GM18507 (cell line): ENCODE data around the gene CRYBB3.
"Not testable (repeated sequence)": the region's sequence is repeated elsewhere in the genome, so short reads cannot be mapped to it uniquely, and the experiment has no call there.

Experiments
- DNase-seq: peaks from one replicate; pipeline ENCODE4 v3.0.0; 2011; ENCODE audit warnings: low read depth; ENCODE audit not compliant: insufficient read length; ENCODE audit errors: extremely low spot score
- FAIRE-seq: peaks from 2 replicates; lab custom pipeline; 2011; peaks lifted over from hg19 to GRCh38; lab: Jason Lieb, UNC

CRYBB3 gene

DNA sequence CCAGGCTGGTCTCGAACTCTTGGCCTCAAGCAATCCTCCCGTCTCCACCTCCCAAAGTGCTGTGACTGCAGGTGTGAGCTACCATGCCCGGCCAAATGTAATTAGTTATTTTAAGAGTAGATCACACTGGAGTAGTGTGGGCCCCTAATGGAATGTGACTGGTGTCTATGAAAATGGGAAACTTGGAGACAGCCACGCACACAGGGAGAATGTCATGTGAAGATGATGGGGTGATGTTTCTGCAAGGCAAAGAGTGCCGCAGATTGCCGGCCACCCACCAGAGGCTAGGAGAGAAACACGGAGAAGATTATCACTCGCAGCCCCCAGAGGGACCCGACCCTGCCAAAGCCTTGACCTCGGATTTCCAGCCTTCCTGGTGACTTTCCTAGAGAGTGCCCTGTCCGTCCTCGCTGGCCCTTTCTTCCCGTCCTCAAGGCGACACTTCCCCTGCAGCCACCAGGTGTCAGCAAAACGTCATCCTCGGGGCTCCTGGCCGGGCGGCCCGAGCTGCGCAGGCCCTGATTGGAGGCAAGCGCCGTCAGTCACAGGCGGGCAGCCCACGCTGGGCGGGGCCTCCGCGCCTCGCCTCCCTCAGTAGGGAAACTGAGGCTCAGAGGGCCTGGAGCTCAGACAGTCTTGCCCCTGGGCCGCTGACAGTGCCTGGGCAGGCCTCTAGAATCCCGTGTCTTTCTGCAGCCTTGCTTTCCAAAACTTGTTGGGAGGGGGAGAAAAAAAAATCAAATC lies 36.1 kb downstream of the CRYBB3 start:
- DNase-seq (peak; percentile 95), FAIRE-seq (peak; percentile 78)

GRCh38 chr22:25236417-25236816 lies 36.8 kb downstream of the CRYBB3 start:
- FAIRE-seq (no peak), DNase-seq (no peak)

GRCh38 chr22:25237503-25237902 lies 37.8 kb downstream of the CRYBB3 start:
- no peak for FAIRE-seq

GRCh38 chr22:25238058-25238457 lies 38.4 kb downstream of the CRYBB3 start:
- peak; percentile 9 for FAIRE-seq

More at GRCh38 chr22:25237503-25237902, 37.8 kb downstream of the CRYBB3 start:
- no peak for DNase-seq

GRCh38 chr22:25255169-25255568 lies 55.5 kb downstream of the CRYBB3 start:
- not testable (repeated sequence) for FAIRE-seq

More at GRCh38 chr22:25238058-25238457, 38.4 kb downstream of the CRYBB3 start:
- DNase-seq: not testable (repeated sequence)

More at GRCh38 chr22:25255169-25255568, 55.5 kb downstream of the CRYBB3 start:
- DNase-seq: not testable (repeated sequence)
